Hepatocyte (in vitro differentiated cells): ENCODE results near the gene SURF1. TPM values are rescaled to one million over a fixed set of nuclear protein-coding genes. Genes with fewer than 3 reads are reported as not detected.
"Not testable (repeated sequence)": the region's sequence is repeated elsewhere in the genome, so short reads cannot be mapped to it uniquely, and the experiment has no call there.

Experiments used
- DNase-seq: peaks from one replicate; pipeline ENCODE4 v3.0.0-alpha.2; 2016; ENCODE audit warnings: low spot score
- H2AFZ ChIP-seq: fragments of 200-600 bp; sonication (generic); 2 replicates; pipeline ENCODE4 v1.6.0; 2016; ENCODE audit warnings: antibody characterized with exemption, mild to moderate bottlenecking
- H3K27ac ChIP-seq: fragments of 200-600 bp; sonication (generic); 2 replicates; pipeline ENCODE4 v1.5.1; 2016; ENCODE audit warnings: mild to moderate bottlenecking
- H3K27me3 ChIP-seq: fragments of 200-600 bp; sonication (generic); 2 replicates; pipeline ENCODE4 v1.6.1; 2016
- H3K36me3 ChIP-seq: fragments of 200-600 bp; sonication (generic); replicated peaks from 2 replicates; pipeline ENCODE4 v1.5.1; 2016; ENCODE audit warnings: low read depth; ENCODE audit not compliant: insufficient read depth
- H3K4me1 ChIP-seq: fragments of 200-600 bp; sonication (generic); 2 replicates; pipeline ENCODE4 v1.5.1; 2016; ENCODE audit warnings: mild to moderate bottlenecking, moderate library complexity; ENCODE audit not compliant: insufficient read depth
- H3K4me2 ChIP-seq: fragments of 200-600 bp; sonication (generic); 2 replicates; pipeline ENCODE4 v1.6.0; 2016
- H3K4me3 ChIP-seq: fragments of 200-600 bp; sonication (generic); 2 replicates; pipeline ENCODE4 v1.5.1; 2016; ENCODE audit warnings: mild to moderate bottlenecking
- H3K79me2 ChIP-seq: fragments of 200-600 bp; sonication (generic); 2 replicates; pipeline ENCODE4 v1.6.0; 2017; ENCODE audit warnings: mild to moderate bottlenecking
- H3K9me2 ChIP-seq: fragments of 200-600 bp; sonication (generic); replicated peaks from 2 replicates; pipeline ENCODE4 v1.6.0; 2017; ENCODE audit warnings: mild to moderate bottlenecking; ENCODE audit not compliant: insufficient read depth
- H3K9me3 ChIP-seq: fragments of 200-600 bp; sonication (generic); 2 replicates; pipeline ENCODE4 v1.5.1; 2016; ENCODE audit warnings: low read depth, mild to moderate bottlenecking
- H4K20me1 ChIP-seq: fragments of 200-600 bp; sonication (generic); 2 replicates; pipeline ENCODE4 v1.6.0; 2016; ENCODE audit warnings: mild to moderate bottlenecking; ENCODE audit not compliant: insufficient read depth, poor library complexity, severe bottlenecking
- EZH2 ChIP-seq: fragments of 200-600 bp; sonication (generic); IDR thresholded peaks from 2 replicates; pipeline ENCODE4 v1.6.1; 2016; ENCODE audit warnings: antibody characterized with exemption, mild to moderate bottlenecking, borderline replicate concordance
- EZH2phosphoT487 ChIP-seq: fragments of 200-600 bp; sonication (generic); IDR thresholded peaks from one replicate; pipeline ENCODE4 v1.6.1; 2018; ENCODE audit warnings: antibody characterized with exemption, mild to moderate bottlenecking, low read depth, moderate library complexity; ENCODE audit not compliant: unreplicated experiment, severe bottlenecking
- WGBS: methylation state at CpG from one replicate; pipeline ENCODE4 v1.1.6; 2016; ENCODE audit warnings: low lambda C conversion rate; ENCODE audit errors: missing lambda C conversion rate; 5-methylcytosine and 5-hydroxymethylcytosine counted together
- polyA plus RNA-seq: library from polyadenylated mRNA; unstranded; fragments of >200 nt; fragmentation: Nextera tagmentation; extraction: Ambion mirVana; gene quantifications from 2 replicates; pipeline ENCODE4 v1.2.1, GENCODE V29; 2016
- total RNA-seq: library from RNA; depleted of rRNA; stranded (reverse); fragments of >200 nt; gene quantifications from 2 replicates; pipeline ENCODE4 v1.2.3, GENCODE V29; 2014
- TF ChIP-seq, protein P1 (sequence below): fragments of 200-600 bp; sonication (generic); IDR thresholded peaks from 2 replicates; pipeline ENCODE4 v1.5.1; 2016; ENCODE audit warnings: antibody characterized with exemption, mild to moderate bottlenecking; ENCODE audit not compliant: poor library complexity

SURF1 gene
- total and polyA plus RNA-seq, 2 experiments from 2014 or later = 37.4 to 76.5 TPM

GRCh38 chr9:133329306-133330156 is 26.8 kb downstream of the SURF1 start:
- peaks cover 15% of the 10 kb centered on the region for H3K79me2 ChIP-seq
- 58% methylated on average over 21 of the region's 21 CpGs for WGBS
- H2AFZ ChIP-seq, H3K9me3 ChIP-seq, H4K20me1 ChIP-seq, H3K27me3 ChIP-seq, H3K27ac ChIP-seq, H3K4me1 ChIP-seq, H3K4me3 ChIP-seq, H3K4me2 ChIP-seq, DNase-seq, H3K9me2 ChIP-seq, H3K36me3 ChIP-seq: not testable (repeated sequence)
- TF ChIP-seq, protein P1, sequence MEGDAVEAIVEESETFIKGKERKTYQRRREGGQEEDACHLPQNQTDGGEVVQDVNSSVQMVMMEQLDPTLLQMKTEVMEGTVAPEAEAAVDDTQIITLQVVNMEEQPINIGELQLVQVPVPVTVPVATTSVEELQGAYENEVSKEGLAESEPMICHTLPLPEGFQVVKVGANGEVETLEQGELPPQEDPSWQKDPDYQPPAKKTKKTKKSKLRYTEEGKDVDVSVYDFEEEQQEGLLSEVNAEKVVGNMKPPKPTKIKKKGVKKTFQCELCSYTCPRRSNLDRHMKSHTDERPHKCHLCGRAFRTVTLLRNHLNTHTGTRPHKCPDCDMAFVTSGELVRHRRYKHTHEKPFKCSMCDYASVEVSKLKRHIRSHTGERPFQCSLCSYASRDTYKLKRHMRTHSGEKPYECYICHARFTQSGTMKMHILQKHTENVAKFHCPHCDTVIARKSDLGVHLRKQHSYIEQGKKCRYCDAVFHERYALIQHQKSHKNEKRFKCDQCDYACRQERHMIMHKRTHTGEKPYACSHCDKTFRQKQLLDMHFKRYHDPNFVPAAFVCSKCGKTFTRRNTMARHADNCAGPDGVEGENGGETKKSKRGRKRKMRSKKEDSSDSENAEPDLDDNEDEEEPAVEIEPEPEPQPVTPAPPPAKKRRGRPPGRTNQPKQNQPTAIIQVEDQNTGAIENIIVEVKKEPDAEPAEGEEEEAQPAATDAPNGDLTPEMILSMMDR = peak; percentile 56

DNA sequence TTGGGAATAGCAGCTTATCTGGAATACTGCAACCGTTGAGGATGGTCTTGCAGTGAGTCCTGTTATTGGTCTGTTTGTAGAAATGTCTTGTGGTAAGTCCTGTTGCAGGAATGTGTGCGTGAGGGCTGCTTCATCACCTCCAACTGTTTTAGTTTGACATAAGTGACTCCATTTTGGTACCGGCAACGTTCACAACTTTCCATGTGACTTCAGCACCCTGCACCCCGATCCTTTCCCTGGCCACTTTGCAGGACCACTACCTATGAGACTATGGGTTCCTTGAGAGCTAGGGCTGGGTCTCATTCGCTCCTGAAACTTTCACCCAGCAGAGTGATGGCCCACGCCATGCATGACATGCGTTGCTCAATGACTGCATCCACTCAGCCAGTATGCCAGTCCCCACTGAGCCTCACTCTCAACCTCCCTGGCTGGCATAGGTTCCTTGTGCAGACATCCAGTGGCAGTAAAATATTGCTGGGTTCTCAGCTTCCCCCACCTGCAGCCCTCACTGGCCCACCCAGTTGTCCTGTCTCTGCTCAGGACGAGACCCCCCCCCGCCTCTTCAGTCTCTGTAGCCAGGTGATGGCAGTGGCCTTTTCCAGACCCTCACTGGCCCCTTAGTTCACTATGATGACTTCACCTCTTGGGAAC is 28.3 kb downstream of the SURF1 start:
- H3K4me1 ChIP-seq = no peaks in the 10 kb centered on the region
- H4K20me1 ChIP-seq = no peaks in the 10 kb centered on the region
- H3K36me3 ChIP-seq = no peaks in the 10 kb centered on the region
- TF ChIP-seq, protein P1 = no peak
- TF ChIP-seq EZH2phosphoT487 = no peak
- TF ChIP-seq EZH2 = no peak
- no peaks in the 10 kb centered on the region for H3K9me3 ChIP-seq
- no peak overlapping the region for H2AFZ ChIP-seq
- no peak overlapping the region for H3K4me2 ChIP-seq
- 89% methylated on average over 10 of the region's 10 CpGs for WGBS
- no peaks in the 10 kb centered on the region for H3K9me2 ChIP-seq
- no peak overlapping the region for H3K27ac ChIP-seq
- H3K79me2 ChIP-seq = peaks cover 2% of the 10 kb centered on the region
- no peaks in the 10 kb centered on the region for H3K27me3 ChIP-seq
- no peak for DNase-seq
- H3K4me3 ChIP-seq = no peak overlapping the region

GRCh38 chr9:133327021-133327420 is 29.3 kb downstream of the SURF1 start:
- not testable (repeated sequence) for H3K9me2 ChIP-seq, H3K36me3 ChIP-seq, H3K79me2 ChIP-seq, H2AFZ ChIP-seq, H3K4me2 ChIP-seq, H3K9me3 ChIP-seq, H3K27ac ChIP-seq, H3K4me1 ChIP-seq, H4K20me1 ChIP-seq, DNase-seq, H3K27me3 ChIP-seq, H3K4me3 ChIP-seq
- 93% methylated on average over 6 of the region's 6 CpGs for WGBS

- Histone ChIP-seq H3K27ac (no peak overlapping the region), H3K9me2 (no peaks in the 10 kb centered on the region), H3K9me3 (no peaks in the 10 kb centered on the region), H3K36me3 (no peaks in the 10 kb centered on the region), H4K20me1 (no peaks in the 10 kb centered on the region), H3K27me3 (no peaks in the 10 kb centered on the region), H2AFZ (no peak overlapping the region), H3K4me3 (no peak overlapping the region), H3K4me2 (no peak overlapping the region), H3K79me2 (no peaks in the 10 kb centered on the region), H3K4me1 (no peaks in the 10 kb centered on the region)
- TF ChIP-seq EZH2phosphoT487 (no peak), EZH2 (no peak)
- TF ChIP-seq, protein P1 = no peak
- WGBS = 94% methylated on average over 13 of the region's 13 CpGs
- no peak for DNase-seq
Observed at GRCh38 chr9:133323991-133324703, 32.1 kb downstream of the SURF1 start.
